Upper lobe of right lung (tissue), 1 donor: ENCODE results near the gene CDC42. TPM values are rescaled to one million over a fixed set of nuclear protein-coding genes. Genes with fewer than 3 reads are reported as not detected.

Source experiments
- ATAC-seq: fragments of 200-7000 bp; cut with Tn5 transposase; one replicate; pipeline ENCODE4 v1.9.1; 2020; ENCODE audit warnings: mild to moderate bottlenecking, moderate library complexity
- DNase-seq: peaks from one replicate; pipeline ENCODE4 v3.0.0-alpha.2; 2020
- H3K27ac ChIP-seq: fragments of 200-600 bp; one replicate; pipeline ENCODE4 v1.8.0; 2022
- H3K27me3 ChIP-seq: fragments of 200-600 bp; one replicate; pipeline ENCODE4 v1.8.0; 2022; ENCODE audit warnings: mild to moderate bottlenecking
- H3K36me3 ChIP-seq: fragments of 200-600 bp; one replicate; pipeline ENCODE4 v1.8.0; 2022
- H3K4me1 ChIP-seq: fragments of 200-600 bp; one replicate; pipeline ENCODE4 v1.8.0; 2022
- H3K4me3 ChIP-seq: fragments of 200-600 bp; one replicate; pipeline ENCODE4 v1.8.0; 2022; ENCODE audit warnings: mild to moderate bottlenecking
- H3K9me3 ChIP-seq: fragments of 200-600 bp; one replicate; pipeline ENCODE4 v1.8.0; 2022
- intact Hi-C: fragments of 100-400 bp; cut with DNase I; formaldehyde crosslinking; loops from one replicate; pipeline ENCODE4 v1.11.0; 2022
- total RNA-seq: library from RNA; stranded (reverse); fragmentation: NEBNext Ultra II Directional; extraction: Animal tissue kit (Norgen Biotek cat#: 25700); gene quantifications from one replicate; pipeline ENCODE4 v1.2.1, GENCODE V29; 2021
- TF ChIP-seq, protein P1 (sequence below): fragments of 200-600 bp; IDR thresholded peaks from one replicate; pipeline ENCODE4 v1.8.0; 2022; ENCODE audit warnings: antibody characterized with exemption
- donor health status: DM: no; HTN: yes; CAD: no; lungs with severe emphysema.

The CDC42 gene
- total RNA-seq, 1 donor from 2014 or later = 234 TPM

GRCh38 chr1:22123071-22123390 lies 70.5 kb downstream of the CDC42 start:
- H3K4me1 ChIP-seq = no peaks in the 10 kb centered on the region
- H3K27me3 ChIP-seq = no peaks in the 10 kb centered on the region
- no peaks in the 10 kb centered on the region for H3K9me3 ChIP-seq
- intact Hi-C loops = no loop called here
- H3K36me3 ChIP-seq = peaks cover 8% of the 10 kb centered on the region
- ATAC-seq (no peak), DNase-seq (peak; percentile 60)
- TF ChIP-seq, protein P1, sequence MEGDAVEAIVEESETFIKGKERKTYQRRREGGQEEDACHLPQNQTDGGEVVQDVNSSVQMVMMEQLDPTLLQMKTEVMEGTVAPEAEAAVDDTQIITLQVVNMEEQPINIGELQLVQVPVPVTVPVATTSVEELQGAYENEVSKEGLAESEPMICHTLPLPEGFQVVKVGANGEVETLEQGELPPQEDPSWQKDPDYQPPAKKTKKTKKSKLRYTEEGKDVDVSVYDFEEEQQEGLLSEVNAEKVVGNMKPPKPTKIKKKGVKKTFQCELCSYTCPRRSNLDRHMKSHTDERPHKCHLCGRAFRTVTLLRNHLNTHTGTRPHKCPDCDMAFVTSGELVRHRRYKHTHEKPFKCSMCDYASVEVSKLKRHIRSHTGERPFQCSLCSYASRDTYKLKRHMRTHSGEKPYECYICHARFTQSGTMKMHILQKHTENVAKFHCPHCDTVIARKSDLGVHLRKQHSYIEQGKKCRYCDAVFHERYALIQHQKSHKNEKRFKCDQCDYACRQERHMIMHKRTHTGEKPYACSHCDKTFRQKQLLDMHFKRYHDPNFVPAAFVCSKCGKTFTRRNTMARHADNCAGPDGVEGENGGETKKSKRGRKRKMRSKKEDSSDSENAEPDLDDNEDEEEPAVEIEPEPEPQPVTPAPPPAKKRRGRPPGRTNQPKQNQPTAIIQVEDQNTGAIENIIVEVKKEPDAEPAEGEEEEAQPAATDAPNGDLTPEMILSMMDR = no peak
- no peak overlapping the region for H3K4me3 ChIP-seq
- H3K27ac ChIP-seq = no peak overlapping the region

DNA sequence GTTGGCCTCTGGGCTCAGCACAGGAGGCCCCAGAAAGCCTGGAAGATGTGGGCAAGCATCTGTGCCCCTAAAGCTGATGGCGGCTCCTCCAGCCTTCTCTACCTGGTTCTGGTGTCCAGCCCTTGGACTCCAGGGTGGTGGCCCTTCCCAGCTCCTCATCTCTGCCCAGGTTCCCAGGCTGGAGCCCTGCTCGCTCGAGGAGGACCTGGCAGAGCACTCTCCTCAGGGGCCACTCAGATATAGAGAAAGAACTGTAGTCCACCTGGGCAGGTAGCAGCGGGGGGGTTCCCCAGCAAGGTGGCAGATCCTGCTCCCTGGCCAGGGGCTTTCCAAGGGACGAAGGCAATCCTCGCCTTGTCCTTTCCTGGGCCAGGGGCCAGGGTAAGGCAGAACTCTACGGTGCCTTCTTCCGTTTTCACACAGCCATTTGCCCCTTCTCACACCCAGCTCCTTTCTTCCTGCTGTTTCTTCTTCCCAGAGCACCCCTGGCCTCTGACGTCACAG lies 71.4 kb downstream of the CDC42 start:
- intact Hi-C loops = no loop called here

GRCh38 chr1:22124592-22125229 lies 72.2 kb downstream of the CDC42 start:
- Histone ChIP-seq H3K9me3 (no peaks in the 10 kb centered on the region), H3K4me3 (no peak overlapping the region), H3K27ac (no peak overlapping the region), H3K4me1 (no peaks in the 10 kb centered on the region), H3K27me3 (no peaks in the 10 kb centered on the region), H3K36me3 (peaks cover 2% of the 10 kb centered on the region)
- TF ChIP-seq, protein P1 = no peak
- ATAC-seq = no peak
- intact Hi-C loops = no loop called here
- peak; percentile 23 for DNase-seq

More for the DNA sequence above, 71.4 kb downstream of the CDC42 start:
- H3K27me3 ChIP-seq = no peaks in the 10 kb centered on the region
- H3K4me1 ChIP-seq = no peaks in the 10 kb centered on the region
- DNase-seq (peak; percentile 44), ATAC-seq (no peak)
- H3K36me3 ChIP-seq = peaks cover 8% of the 10 kb centered on the region
- no peak overlapping the region for H3K4me3 ChIP-seq
- no peak overlapping the region for H3K27ac ChIP-seq
- TF ChIP-seq, protein P1 = no peak
- H3K9me3 ChIP-seq = no peaks in the 10 kb centered on the region

- no peaks in the 10 kb centered on the region for H3K27me3 ChIP-seq
- ATAC-seq = no peak
These were observed 74.0 kb downstream of the CDC42 start for GRCh38 chr1:22126531-22126930.

DNA sequence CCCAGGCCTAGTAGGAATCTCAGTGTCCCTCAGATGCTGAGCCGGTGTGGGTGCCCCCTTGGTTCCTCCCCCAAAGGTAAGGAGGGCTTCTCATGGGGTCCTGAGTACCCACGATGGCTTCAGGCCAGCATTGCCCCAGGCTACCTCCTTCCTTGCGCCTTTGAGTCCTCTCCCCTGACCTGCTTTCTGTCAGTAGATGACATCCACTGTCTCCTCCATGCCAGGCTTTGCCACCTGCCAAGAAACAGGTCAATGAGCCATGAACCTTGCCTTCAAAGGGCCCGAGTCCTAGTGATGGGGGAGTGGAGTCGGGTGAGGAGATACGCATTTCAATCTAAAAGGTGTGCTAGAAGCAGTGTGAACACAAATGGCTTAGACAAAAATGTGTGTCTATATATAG lies 74.7 kb downstream of the CDC42 start:
- Histone ChIP-seq H3K27ac (no peak overlapping the region), H3K4me1 (no peaks in the 10 kb centered on the region), H3K4me3 (no peak overlapping the region), H3K9me3 (no peaks in the 10 kb centered on the region), H3K27me3 (no peaks in the 10 kb centered on the region), H3K36me3 (no peaks in the 10 kb centered on the region)
- no peak for DNase-seq
- TF ChIP-seq, protein P1 = no peak
- no peak for ATAC-seq
- intact Hi-C loops = no loop called here

More at GRCh38 chr1:22126531-22126930, 74.0 kb downstream of the CDC42 start:
- intact Hi-C loops = no loop called here
- DNase-seq = no peak
- Histone ChIP-seq H3K4me3 (no peak overlapping the region), H3K27ac (no peak overlapping the region), H3K4me1 (no peaks in the 10 kb centered on the region), H3K36me3 (no peaks in the 10 kb centered on the region), H3K9me3 (no peaks in the 10 kb centered on the region)
- TF ChIP-seq, protein P1 = no peak

- intact Hi-C loops = no loop called here
- TF ChIP-seq, protein P1 = no peak
- H3K27ac ChIP-seq = no peak overlapping the region
These were observed 75.2 kb downstream of the CDC42 start for GRCh38 chr1:22127731-22128130.

More at GRCh38 chr1:22127731-22128130, 75.2 kb downstream of the CDC42 start:
- Histone ChIP-seq H3K4me3 (no peak overlapping the region), H3K9me3 (no peaks in the 10 kb centered on the region), H3K4me1 (no peaks in the 10 kb centered on the region), H3K27me3 (no peaks in the 10 kb centered on the region), H3K36me3 (no peaks in the 10 kb centered on the region)
- no peak for ATAC-seq
- DNase-seq = no peak
